A549 (cell line): ENCODE data around the gene FLNB. TPM values are rescaled to one million over a fixed set of nuclear protein-coding genes. Genes with fewer than 3 reads are reported as not detected.

Experiments
- ATAC-seq, 2 experiments: fragments of 200-7000 bp in 1 of 2; fragments of >200 bp in 1 of 2; cut with Nextera tagmentation in 1 of 2; cut with Tn5 transposase in 1 of 2; 3 replicates each; pipeline versions ENCODE4 v1.8.0 to v1.9.1; 2018 to 2020; ENCODE audit warnings: mild to moderate bottlenecking in 1 of 2, moderate library complexity in 1 of 2
- CTCF ChIA-PET: fragments of 300-600 bp; sonication (Branson Sonifier 250); formaldehyde crosslinking; extraction: SDS; loops from one replicate; lab custom pipeline; 2021; ENCODE audit warnings: antibody characterized with exemption, inconsistent platforms; lab: Yijun Ruan, JAX
- POLR2A ChIA-PET: fragments of 350-600 bp; formaldehyde crosslinking; extraction: SDS; loops from one replicate; lab custom pipeline; 2021; ENCODE audit warnings: antibody characterized with exemption, inconsistent platforms; lab: Yijun Ruan, JAX
- DNase-seq, 2 experiments: peaks; one replicate each; pipeline versions ENCODE4 v3.0.0 to v3.0.0-alpha.2; 2011 to 2016; ENCODE audit warnings: low read depth in 1 of 2, low spot score in 1 of 2
- FAIRE-seq: peaks from 2 replicates; lab custom pipeline; 2011; peaks lifted over from hg19 to GRCh38; lab: Jason Lieb, UNC
- H3K27ac ChIP-seq, 2 experiments: fragments of >200 bp; sonication (Bioruptor Twin); formaldehyde crosslinking; 3 replicates each; pipeline ENCODE4 v1.5.1; 2016 to 2017
- H3K4me1 ChIP-seq: fragments of >200 bp; sonication (Bioruptor Twin); formaldehyde crosslinking; 3 replicates; pipeline ENCODE4 v1.6.1; 2016
- H3K4me2 ChIP-seq: fragments of >200 bp; sonication (Bioruptor Twin); formaldehyde crosslinking; 3 replicates; pipeline ENCODE4 v1.6.1; 2016
- H3K4me3 ChIP-seq: fragments of >200 bp; sonication (Bioruptor Twin); formaldehyde crosslinking; 3 replicates; pipeline ENCODE4 v1.5.1; 2016
- H3K9me3 ChIP-seq: fragments of >200 bp; sonication (Bioruptor Twin); formaldehyde crosslinking; 3 replicates; pipeline ENCODE4 v1.6.1; 2016
- CBX2 ChIP-seq: fragments of 200-600 bp; sonication (generic); IDR thresholded peaks from 2 replicates; pipeline ENCODE4 v1.6.1; 2016; ENCODE audit warnings: low read depth, mild to moderate bottlenecking, borderline replicate concordance
- CEBPB ChIP-seq, 2 experiments: fragments of >200 bp in 1 of 2; sonication (Bioruptor Twin) in 1 of 2; formaldehyde crosslinking in 1 of 2; IDR thresholded peaks; 2 replicates each; pipeline ENCODE4 v1.6.1; 2012 to 2016
- EP300 ChIP-seq, 2 experiments: fragments of >200 bp; sonication (Bioruptor Twin); formaldehyde crosslinking; IDR thresholded peaks; 2 replicates in 1 of 2; 3 replicates in 1 of 2; pipeline ENCODE4 v1.6.1; 2016 to 2017
- FOXS1 ChIP-seq: fragments of 250-450 bp; sonication (Bioruptor Pico); IDR thresholded peaks from 2 replicates; pipeline ENCODE4 v1.5.0; 2020; ENCODE audit warnings: mild to moderate bottlenecking, moderate library complexity
- HDAC2 ChIP-seq: fragments of 200-600 bp; sonication (generic); IDR thresholded peaks from 2 replicates; pipeline ENCODE4 v1.6.1; 2016
- HOXB13 ChIP-seq: fragments of 250-450 bp; sonication (Bioruptor Pico); IDR thresholded peaks from 2 replicates; pipeline ENCODE4 v1.5.0; 2020; ENCODE audit warnings: low read depth, mild to moderate bottlenecking, moderate library complexity
- JUN ChIP-seq, 2 experiments: fragments of >200 bp; sonication (Bioruptor Twin); formaldehyde crosslinking; IDR thresholded peaks; 2 replicates in 1 of 2; 3 replicates in 1 of 2; pipeline ENCODE4 v1.6.1; 2016 to 2017
- JUNB ChIP-seq: fragments of >200 bp; sonication (Bioruptor Twin); formaldehyde crosslinking; IDR thresholded peaks from 2 replicates; pipeline ENCODE4 v1.6.1; 2016
- KDM1A ChIP-seq: fragments of 200-600 bp; sonication (generic); IDR thresholded peaks from 2 replicates; pipeline ENCODE4 v1.6.1; 2016; ENCODE audit warnings: low read depth, mild to moderate bottlenecking
- KDM5A ChIP-seq: fragments of 200-600 bp; sonication (generic); IDR thresholded peaks from 2 replicates; pipeline ENCODE4 v1.6.1; 2016; ENCODE audit warnings: antibody characterized with exemption, mild to moderate bottlenecking
- MAFK ChIP-seq: fragments of 450-650 bp; IDR thresholded peaks from 2 replicates; pipeline ENCODE4 v1.6.1; 2014; ENCODE audit not compliant: partially characterized antibody
- MAZ ChIP-seq: fragments of 150-350 bp; IDR thresholded peaks from 2 replicates; pipeline ENCODE4 v1.6.1; 2014; ENCODE audit warnings: antibody characterized with exemption, low read depth, low read length, borderline replicate concordance
- NFE2L2 ChIP-seq: fragments of 150-350 bp; conservative IDR thresholded peaks from 2 replicates; pipeline ENCODE4 v1.6.1; 2014; ENCODE audit warnings: low read length
- NPAS2 ChIP-seq: fragments of 250-450 bp; sonication (Bioruptor Pico); IDR thresholded peaks from 2 replicates; pipeline ENCODE4 v1.8.0; 2022; ENCODE audit warnings: mild to moderate bottlenecking, moderate library complexity, borderline replicate concordance
- PHF8 ChIP-seq: fragments of 200-600 bp; sonication (generic); IDR thresholded peaks from 2 replicates; pipeline ENCODE4 v1.6.1; 2016; ENCODE audit warnings: low read depth, mild to moderate bottlenecking, antibody characterized with exemption, moderate library complexity, borderline replicate concordance
- POLR2A ChIP-seq: IDR thresholded peaks from 2 replicates; pipeline ENCODE4 v1.6.1; 2012; ENCODE audit warnings: mild to moderate bottlenecking, low read length
- RARB ChIP-seq: fragments of 250-450 bp; sonication (Bioruptor Pico); IDR thresholded peaks from 2 replicates; pipeline ENCODE4 v1.8.0; 2021; ENCODE audit warnings: mild to moderate bottlenecking, moderate library complexity
- ZC3H11A ChIP-seq: fragments of 450-650 bp; IDR thresholded peaks from 2 replicates; pipeline ENCODE4 v1.6.1; 2014; ENCODE audit warnings: antibody characterized with exemption, mild to moderate bottlenecking
- ZFP36 ChIP-seq: fragments of 450-650 bp; IDR thresholded peaks from 2 replicates; pipeline ENCODE4 v1.6.1; 2014; ENCODE audit warnings: borderline replicate concordance; ENCODE audit not compliant: partially characterized antibody
- ZNF302 ChIP-seq: fragments of 250-450 bp; sonication (Bioruptor Pico); IDR thresholded peaks from 2 replicates; pipeline ENCODE4 v1.9.0; 2021; ENCODE audit warnings: inconsistent platforms, mild to moderate bottlenecking, moderate library complexity
- WGBS: methylation state at CpG from one replicate; pipeline ENCODE4 v1.1.6; 2017; ENCODE audit errors: missing lambda C conversion rate; 5-methylcytosine and 5-hydroxymethylcytosine counted together
- polyA plus RNA-seq, 4 experiments: library from polyadenylated mRNA; depleted of rRNA in 3 of 4; stranded (reverse); fragments of >200 nt; fragmentation: RNase III in 1 of 4; extraction: RNeasy Plus Mini Kit Qiagen cat#74134 plus additional on column Dnase treatment in 1 of 4; gene quantifications; 2 replicates in 3 of 4; 3 replicates in 1 of 4; pipeline ENCODE4 v1.2.3, GENCODE V29; 2011 to 2017
- TF ChIP-seq, protein P1 (sequence below): fragments of 450-650 bp; IDR thresholded peaks from 2 replicates; pipeline ENCODE4 v1.6.1; 2014; ENCODE audit warnings: antibody characterized with exemption
- TF ChIP-seq, protein P2 (sequence below): fragments of 150-350 bp; IDR thresholded peaks from 2 replicates; pipeline ENCODE4 v1.6.1; 2014; ENCODE audit warnings: low read depth, mild to moderate bottlenecking, low read length
- TF ChIP-seq, protein P3 (sequence below): fragments of >200 bp; sonication (Bioruptor Twin); formaldehyde crosslinking; IDR thresholded peaks from 3 replicates; pipeline ENCODE4 v1.6.1; 2016
- TF ChIP-seq, protein P4 (sequence below): fragments of 200-600 bp; sonication (generic); IDR thresholded peaks from 2 replicates; pipeline ENCODE4 v1.6.1; 2016; ENCODE audit warnings: antibody characterized with exemption, mild to moderate bottlenecking, moderate library complexity
- TF ChIP-seq, protein P5 (sequence below): IDR thresholded peaks from 2 replicates; pipeline ENCODE4 v1.6.1; 2012
- TF ChIP-seq, protein P6 (sequence below): fragments of >200 bp; sonication (Bioruptor Twin); formaldehyde crosslinking; IDR thresholded peaks from 2 replicates; pipeline ENCODE4 v1.6.1; 2016
- TF ChIP-seq, protein P7 (sequence below): fragments of 250-450 bp; sonication (Bioruptor Pico); IDR thresholded peaks from 2 replicates; pipeline ENCODE4 v1.5.0; 2021; ENCODE audit warnings: mild to moderate bottlenecking, moderate library complexity, borderline replicate concordance

Gene FLNB
- polyA plus RNA-seq, 2 of the 4 experiments (the other 2 are of a cell fraction), result 235 to 439 TPM

DNA sequence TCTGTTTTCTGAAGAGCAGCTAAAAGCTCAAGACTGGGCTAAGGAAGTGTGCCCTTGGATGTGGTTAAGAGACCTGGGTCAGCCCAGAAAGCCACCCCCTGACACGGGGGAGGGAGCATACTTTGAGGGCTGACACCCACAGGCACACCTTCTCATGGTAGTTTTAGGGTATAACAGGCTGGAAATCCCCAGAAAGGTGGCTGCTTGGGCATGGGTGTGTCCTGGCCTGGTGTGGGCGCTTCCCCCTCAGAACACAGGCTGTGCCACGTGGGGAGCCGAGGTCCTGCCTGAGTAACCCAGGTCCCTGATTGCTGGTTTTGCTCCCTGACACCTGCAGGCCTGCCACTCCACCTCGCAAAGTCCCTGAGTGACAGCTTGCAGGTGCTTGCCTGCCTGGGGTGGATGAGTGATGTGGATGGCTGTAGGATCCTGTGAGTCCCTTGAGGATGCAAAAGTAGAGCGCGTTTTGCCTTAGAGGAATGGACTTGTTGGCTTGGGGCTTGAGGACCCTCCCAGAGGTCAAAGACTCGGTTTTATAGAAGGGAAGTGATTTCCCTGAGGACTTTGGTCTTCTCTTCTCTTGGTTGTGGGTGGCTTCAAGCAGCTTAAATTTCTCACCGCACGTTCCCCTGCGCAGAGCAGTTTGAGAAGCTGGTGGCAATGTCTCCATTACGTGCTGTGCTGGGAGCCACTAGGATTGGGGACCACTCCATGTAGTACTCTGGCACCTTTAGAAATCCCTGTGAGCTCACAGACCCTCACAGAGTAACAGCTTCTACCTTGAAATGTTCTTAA is 108.1 kb downstream of the FLNB start:
- Histone ChIP-seq H3K27ac (peak overlapping the region in 1 of 2 experiments; percentile 39; a peak in 3 of 6 replicates), H3K4me3 (no peak overlapping the region), H3K9me3 (no peaks in the 10 kb centered on the region), H3K4me2 (no peak overlapping the region), H3K4me1 (peaks cover 46% of the 10 kb centered on the region)
- CTCF ChIA-PET, result no interaction called here
- FAIRE-seq, result no peak
- ATAC-seq, result peak in 1 of 2 experiments; percentile 7; a peak in 2 of 6 replicates
- 79% methylated on average over 9 of the region's 12 CpGs for WGBS
- POLR2A ChIA-PET, result no interaction called here
- no peak for DNase-seq
- TF ChIP-seq, protein P1, sequence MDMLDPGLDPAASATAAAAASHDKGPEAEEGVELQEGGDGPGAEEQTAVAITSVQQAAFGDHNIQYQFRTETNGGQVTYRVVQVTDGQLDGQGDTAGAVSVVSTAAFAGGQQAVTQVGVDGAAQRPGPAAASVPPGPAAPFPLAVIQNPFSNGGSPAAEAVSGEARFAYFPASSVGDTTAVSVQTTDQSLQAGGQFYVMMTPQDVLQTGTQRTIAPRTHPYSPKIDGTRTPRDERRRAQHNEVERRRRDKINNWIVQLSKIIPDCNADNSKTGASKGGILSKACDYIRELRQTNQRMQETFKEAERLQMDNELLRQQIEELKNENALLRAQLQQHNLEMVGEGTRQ, result no peak
- TF ChIP-seq, protein P2, sequence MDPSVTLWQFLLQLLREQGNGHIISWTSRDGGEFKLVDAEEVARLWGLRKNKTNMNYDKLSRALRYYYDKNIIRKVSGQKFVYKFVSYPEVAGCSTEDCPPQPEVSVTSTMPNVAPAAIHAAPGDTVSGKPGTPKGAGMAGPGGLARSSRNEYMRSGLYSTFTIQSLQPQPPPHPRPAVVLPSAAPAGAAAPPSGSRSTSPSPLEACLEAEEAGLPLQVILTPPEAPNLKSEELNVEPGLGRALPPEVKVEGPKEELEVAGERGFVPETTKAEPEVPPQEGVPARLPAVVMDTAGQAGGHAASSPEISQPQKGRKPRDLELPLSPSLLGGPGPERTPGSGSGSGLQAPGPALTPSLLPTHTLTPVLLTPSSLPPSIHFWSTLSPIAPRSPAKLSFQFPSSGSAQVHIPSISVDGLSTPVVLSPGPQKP, result no peak
- TF ChIP-seq JUNB, result no peak
- TF ChIP-seq ZFP36, result no peak
- TF ChIP-seq, protein P3, sequence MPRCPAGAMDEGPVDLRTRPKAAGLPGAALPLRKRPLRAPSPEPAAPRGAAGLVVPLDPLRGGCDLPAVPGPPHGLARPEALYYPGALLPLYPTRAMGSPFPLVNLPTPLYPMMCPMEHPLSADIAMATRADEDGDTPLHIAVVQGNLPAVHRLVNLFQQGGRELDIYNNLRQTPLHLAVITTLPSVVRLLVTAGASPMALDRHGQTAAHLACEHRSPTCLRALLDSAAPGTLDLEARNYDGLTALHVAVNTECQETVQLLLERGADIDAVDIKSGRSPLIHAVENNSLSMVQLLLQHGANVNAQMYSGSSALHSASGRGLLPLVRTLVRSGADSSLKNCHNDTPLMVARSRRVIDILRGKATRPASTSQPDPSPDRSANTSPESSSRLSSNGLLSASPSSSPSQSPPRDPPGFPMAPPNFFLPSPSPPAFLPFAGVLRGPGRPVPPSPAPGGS, result no peak
- TF ChIP-seq CBX2, result no peak
- TF ChIP-seq, protein P4, sequence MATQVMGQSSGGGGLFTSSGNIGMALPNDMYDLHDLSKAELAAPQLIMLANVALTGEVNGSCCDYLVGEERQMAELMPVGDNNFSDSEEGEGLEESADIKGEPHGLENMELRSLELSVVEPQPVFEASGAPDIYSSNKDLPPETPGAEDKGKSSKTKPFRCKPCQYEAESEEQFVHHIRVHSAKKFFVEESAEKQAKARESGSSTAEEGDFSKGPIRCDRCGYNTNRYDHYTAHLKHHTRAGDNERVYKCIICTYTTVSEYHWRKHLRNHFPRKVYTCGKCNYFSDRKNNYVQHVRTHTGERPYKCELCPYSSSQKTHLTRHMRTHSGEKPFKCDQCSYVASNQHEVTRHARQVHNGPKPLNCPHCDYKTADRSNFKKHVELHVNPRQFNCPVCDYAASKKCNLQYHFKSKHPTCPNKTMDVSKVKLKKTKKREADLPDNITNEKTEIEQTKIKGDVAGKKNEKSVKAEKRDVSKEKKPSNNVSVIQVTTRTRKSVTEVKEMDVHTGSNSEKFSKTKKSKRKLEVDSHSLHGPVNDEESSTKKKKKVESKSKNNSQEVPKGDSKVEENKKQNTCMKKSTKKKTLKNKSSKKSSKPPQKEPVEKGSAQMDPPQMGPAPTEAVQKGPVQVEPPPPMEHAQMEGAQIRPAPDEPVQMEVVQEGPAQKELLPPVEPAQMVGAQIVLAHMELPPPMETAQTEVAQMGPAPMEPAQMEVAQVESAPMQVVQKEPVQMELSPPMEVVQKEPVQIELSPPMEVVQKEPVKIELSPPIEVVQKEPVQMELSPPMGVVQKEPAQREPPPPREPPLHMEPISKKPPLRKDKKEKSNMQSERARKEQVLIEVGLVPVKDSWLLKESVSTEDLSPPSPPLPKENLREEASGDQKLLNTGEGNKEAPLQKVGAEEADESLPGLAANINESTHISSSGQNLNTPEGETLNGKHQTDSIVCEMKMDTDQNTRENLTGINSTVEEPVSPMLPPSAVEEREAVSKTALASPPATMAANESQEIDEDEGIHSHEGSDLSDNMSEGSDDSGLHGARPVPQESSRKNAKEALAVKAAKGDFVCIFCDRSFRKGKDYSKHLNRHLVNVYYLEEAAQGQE, result no peak
- no peak for TF ChIP-seq ZNF302
- TF ChIP-seq MAZ, result no peak
- no peak for TF ChIP-seq HDAC2
- TF ChIP-seq EP300 (IDR thresholded peaks at IDR 0.05), result no peak
- no peak for TF ChIP-seq KDM5A
- no peak for TF ChIP-seq JUN (IDR thresholded peaks at IDR 0.05)
- TF ChIP-seq RARB, result no peak
- TF ChIP-seq KDM1A, result no peak
- no peak for TF ChIP-seq CEBPB (IDR thresholded peaks at IDR 0.05)
- TF ChIP-seq POLR2A, result no peak
- TF ChIP-seq FOXS1, result no peak
- no peak for TF ChIP-seq ZC3H11A

DNA sequence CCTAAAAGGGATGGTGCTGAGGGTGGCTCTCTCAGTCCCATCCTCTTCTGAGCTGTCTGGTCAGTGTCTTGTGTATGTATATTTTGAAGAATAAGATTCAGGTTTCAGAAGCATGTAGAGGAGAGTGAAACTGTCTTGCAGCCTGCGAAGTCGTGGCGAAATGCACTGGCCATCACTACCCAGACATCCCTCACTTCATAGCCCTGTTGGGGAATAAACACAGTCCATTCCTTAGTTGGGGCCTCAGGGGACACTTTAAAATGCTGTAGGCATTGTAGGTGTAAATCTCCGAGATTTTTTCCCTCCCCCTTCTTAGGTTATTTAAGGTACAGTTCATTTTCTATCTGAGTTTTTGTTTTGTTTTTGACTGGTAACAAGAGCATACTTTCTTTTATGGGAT is 108.8 kb downstream of the FLNB start:
- ChIA-PET CTCF (no interaction called here), POLR2A (no interaction called here)
- FAIRE-seq (no peak), ATAC-seq (peak in 1 of 2 experiments; percentile 4; a peak in 3 of 6 replicates), DNase-seq (no peak)
- no peaks in the 10 kb centered on the region for H3K9me3 ChIP-seq
- no peak overlapping the region for H3K4me3 ChIP-seq
- peak overlapping the region; percentile 25; the same call in 1 of the 3 replicates for H3K4me2 ChIP-seq
- H3K27ac ChIP-seq, result peak overlapping the region; percentile 29 to 39; a peak in 4 of 6 replicates
- peaks cover 46% of the 10 kb centered on the region for H3K4me1 ChIP-seq
- 80% methylated on average over 4 of the region's 4 CpGs for WGBS
- TF ChIP-seq NFE2L2 (no peak), NPAS2 (CRISPR knock-in tag) (no peak), JUN (IDR thresholded peaks at IDR 0.05) (no peak), HOXB13 (CRISPR knock-in tag) (no peak), JUNB (no peak), MAFK (no peak), PHF8 (no peak), MAZ (no peak), ZFP36 (no peak)
- TF ChIP-seq, protein P5, sequence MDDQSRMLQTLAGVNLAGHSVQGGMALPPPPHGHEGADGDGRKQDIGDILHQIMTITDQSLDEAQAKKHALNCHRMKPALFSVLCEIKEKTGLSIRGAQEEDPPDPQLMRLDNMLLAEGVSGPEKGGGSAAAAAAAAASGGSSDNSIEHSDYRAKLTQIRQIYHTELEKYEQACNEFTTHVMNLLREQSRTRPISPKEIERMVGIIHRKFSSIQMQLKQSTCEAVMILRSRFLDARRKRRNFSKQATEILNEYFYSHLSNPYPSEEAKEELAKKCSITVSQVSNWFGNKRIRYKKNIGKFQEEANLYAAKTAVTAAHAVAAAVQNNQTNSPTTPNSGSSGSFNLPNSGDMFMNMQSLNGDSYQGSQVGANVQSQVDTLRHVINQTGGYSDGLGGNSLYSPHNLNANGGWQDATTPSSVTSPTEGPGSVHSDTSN, result no peak
- TF ChIP-seq, protein P6, sequence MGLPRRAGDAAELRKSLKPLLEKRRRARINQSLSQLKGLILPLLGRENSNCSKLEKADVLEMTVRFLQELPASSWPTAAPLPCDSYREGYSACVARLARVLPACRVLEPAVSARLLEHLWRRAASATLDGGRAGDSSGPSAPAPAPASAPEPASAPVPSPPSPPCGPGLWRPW, result no peak
- TF ChIP-seq, protein P7, sequence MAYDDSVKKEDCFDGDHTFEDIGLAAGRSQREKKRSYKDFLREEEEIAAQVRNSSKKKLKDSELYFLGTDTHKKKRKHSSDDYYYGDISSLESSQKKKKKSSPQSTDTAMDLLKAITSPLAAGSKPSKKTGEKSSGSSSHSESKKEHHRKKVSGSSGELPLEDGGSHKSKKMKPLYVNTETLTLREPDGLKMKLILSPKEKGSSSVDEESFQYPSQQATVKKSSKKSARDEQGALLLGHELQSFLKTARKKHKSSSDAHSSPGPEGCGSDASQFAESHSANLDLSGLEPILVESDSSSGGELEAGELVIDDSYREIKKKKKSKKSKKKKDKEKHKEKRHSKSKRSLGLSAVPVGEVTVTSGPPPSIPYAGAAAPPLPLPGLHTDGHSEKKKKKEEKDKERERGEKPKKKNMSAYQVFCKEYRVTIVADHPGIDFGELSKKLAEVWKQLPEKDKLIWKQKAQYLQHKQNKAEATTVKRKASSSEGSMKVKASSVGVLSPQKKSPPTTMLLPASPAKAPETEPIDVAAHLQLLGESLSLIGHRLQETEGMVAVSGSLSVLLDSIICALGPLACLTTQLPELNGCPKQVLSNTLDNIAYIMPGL (CRISPR knock-in tag), result no peak
